RPMI8226 (cell line): ENCODE measurements around the gene CELF5.
"Not testable (repeated sequence)": the region's sequence is repeated elsewhere in the genome, so short reads cannot be mapped to it uniquely, and the experiment has no call there.

Experiments
- DNase-seq: peaks from one replicate; pipeline ENCODE4 v3.0.0-alpha.2; 2015

CELF5 gene

DNA sequence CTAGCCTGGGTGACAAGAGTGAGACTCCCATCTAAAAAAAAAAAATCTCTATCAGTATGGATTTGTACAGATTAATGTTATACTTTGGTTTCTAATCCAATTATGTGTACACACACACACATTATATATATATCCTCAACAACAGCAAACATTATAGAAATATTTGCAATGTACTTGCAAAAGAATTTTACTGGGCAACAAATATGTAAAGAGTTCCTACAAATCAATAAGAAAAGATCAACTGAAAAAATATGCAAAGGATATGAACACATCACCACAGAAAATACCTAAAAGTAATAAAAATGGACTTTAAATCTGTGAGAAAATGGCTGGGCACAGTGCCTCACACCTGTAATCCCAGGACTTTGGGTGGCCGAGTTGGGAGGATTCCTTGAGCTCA, 101.0 kb downstream of the CELF5 start:
- DNase-seq, result no peak

GRCh38 chr19:3328743-3329142, 104.3 kb downstream of the CELF5 start:
- DNase-seq, result no peak

DNA sequence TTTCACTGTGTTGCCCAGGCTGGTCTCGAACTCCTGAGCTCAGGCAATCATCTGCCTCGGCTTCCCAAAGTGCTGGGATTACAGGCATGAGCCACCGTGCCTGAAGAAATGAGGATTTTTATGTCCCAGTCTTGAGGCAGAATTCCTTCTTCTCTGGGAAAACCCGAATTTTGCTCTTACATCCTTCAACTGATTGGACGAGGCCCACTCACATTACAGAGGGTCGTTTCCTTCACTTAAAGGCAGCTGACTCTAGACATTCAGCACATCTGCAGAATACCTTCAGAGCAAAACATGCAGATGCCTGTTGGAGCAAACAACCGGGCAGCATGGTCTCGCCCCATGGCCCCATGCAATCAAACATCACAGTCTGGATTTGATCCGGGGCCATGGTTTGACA, 105.6 kb downstream of the CELF5 start:
- DNase-seq, result no peak

GRCh38 chr19:3332232-3332631, 107.8 kb downstream of the CELF5 start:
- not testable (repeated sequence) for DNase-seq

DNA sequence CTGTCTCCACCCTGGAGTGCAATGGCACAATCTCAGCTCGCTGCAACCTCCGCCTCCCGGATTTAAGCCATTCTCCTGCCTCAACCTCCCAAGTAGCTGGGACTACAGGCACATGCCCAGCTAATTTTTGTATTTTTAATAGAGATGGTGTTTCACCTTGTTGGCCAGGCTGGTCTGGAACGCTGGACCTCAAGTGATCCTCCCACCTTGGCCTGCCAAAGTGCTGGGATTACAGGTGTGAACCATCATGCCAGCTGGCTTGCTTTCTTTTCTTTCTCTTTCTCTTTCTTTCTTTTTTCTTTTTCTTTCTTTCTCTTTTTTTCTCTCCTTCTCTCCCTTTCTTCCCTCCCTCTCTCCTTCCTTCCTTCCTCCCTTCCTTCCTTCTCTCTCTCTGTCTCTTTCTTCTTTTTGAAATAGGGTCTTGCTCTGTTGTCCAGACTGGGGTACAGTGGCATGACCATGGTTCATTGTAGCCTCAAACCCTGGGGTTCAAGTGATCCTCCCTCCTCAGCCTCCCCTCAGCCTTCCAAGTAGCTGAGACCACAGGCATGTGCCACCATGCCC, 108.6 kb downstream of the CELF5 start:
- DNase-seq, result no peak

- DNase-seq, result no peak
These were observed 109.2 kb downstream of the CELF5 start for GRCh38 chr19:3333662-3334061.

- not testable (repeated sequence) for DNase-seq
These were observed 110.4 kb downstream of the CELF5 start for GRCh38 chr19:3334749-3335430.

DNA sequence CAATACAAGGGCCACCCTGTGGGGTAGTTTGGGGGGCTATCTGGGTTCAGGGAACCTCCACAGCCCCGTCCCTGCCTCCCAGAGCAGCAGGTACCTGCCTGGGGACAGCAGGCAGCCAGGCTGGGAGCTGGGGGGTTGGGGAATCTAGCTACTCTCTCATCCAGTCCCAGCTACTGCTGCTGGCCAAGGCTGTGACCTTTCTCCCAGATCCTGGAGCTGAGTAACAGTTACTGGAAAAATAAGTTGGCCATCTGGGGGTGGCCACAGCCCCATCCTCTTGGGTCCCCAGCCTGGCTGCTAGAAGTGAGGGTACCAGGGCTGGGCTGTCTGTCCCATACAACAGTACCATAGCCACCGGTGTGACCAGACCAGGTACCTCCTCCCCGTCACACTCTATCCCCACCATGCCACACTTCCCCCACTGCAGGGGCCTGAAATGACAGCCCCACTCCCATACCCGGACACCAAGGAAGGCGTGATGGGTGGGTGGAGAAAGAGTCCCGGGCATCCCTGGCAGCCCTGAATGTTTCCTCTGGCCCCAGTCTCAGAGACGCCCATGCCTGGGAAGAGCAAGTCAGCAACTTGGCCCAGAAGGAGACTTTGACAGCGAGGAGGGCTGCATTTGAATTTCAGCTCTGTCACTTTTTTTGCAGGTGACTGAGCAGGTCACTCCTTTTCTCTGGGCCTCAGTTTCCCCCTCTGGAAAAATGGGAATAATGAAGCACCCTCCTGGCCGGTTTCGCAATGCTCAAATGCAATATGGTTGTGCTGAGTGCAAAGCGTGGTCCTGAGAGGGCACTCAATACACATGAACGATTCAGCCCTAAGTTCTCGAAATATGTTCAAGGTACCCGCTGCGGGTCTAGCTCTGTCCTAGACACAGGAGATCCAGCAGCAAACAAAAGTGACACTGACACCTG, 111.2 kb downstream of the CELF5 start:
- no peak for DNase-seq

GRCh38 chr19:3336351-3336679, 111.9 kb downstream of the CELF5 start:
- DNase-seq, result no peak

- no peak for DNase-seq
These were observed 112.4 kb downstream of the CELF5 start for GRCh38 chr19:3336680-3337523.

DNA sequence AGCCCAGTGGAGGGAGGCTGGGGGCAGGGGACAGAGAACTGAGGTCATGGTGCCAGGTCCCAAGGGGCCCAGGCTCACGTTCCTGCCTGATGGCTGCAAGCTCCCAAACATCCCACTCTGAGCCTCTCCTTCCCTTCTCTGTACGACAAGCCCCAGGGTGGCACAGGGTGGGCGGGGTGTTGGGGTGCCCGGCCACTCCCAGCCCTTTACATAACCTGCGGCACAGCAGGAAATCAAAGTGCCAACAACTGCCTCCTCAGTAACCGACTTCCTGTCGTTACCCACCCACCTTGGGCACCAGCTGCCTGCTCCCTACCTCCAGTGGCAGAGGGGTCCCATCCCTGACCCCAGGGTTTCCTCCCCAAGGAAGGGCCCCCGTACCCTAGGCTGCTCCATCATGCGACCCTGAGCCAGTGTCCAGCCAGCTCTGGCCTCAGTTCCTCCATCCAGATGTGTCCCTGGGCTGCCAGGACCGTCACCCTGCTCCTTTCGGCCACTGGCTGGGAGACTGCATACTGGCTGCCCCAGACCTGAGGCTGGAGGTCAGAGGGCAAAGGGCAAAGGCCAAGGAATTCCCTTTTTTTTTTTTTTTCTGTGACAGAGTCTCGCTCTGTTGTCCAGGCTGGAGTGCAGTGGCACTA, 114.2 kb downstream of the CELF5 start:
- peak; percentile 53 for DNase-seq

- DNase-seq, result no peak
These were observed 115.9 kb downstream of the CELF5 start for GRCh38 chr19:3340340-3340739.

GRCh38 chr19:3342246-3342645, 117.8 kb downstream of the CELF5 start:
- no peak for DNase-seq

GRCh38 chr19:3342962-3343361, 118.5 kb downstream of the CELF5 start:
- not testable (repeated sequence) for DNase-seq

DNA sequence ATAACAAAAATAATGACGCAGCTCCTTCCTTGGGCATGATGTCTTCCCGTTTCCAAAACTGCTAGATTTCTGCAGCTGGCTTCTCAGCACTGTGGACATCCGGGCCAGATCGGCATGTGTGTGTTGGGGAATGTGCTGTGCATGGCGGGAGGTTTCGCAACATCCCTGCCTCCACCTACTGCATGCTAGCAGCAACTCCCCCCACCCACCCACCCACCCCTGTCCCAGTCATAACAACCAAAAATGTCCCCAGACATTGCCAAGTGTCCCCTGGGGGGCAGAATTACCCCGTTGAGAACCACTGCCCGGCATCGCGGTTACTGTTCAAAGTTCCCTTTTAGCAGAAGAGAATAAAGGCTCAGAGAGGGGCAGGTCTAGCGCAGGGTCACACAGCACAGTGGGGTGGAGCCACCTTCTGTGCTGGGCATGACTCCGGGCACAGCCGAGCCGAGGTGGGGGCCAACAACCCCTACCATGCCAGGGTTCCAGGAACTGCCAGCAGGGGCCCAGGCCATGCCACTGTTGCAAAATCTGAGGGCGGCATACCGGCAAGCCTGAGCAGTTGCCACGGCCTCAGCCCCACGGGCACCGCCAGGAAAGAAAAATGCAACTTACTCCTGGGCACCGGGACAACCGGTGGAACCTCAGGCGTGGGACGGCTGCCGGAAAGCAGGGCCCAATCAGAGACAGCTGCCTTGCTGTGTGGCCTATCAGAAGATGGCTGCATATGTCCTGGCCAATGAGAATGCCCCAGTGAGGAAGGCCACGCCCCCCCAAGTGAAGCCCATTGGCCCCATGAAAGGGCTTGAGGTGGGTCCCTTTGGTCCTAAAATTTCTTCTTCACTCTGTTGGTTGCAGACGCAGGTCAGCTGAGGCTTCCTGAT, 119.4 kb downstream of the CELF5 start:
- peak; percentile 65 for DNase-seq

GRCh38 chr19:3344608-3345598, 120.4 kb downstream of the CELF5 start:
- no peak for DNase-seq

DNA sequence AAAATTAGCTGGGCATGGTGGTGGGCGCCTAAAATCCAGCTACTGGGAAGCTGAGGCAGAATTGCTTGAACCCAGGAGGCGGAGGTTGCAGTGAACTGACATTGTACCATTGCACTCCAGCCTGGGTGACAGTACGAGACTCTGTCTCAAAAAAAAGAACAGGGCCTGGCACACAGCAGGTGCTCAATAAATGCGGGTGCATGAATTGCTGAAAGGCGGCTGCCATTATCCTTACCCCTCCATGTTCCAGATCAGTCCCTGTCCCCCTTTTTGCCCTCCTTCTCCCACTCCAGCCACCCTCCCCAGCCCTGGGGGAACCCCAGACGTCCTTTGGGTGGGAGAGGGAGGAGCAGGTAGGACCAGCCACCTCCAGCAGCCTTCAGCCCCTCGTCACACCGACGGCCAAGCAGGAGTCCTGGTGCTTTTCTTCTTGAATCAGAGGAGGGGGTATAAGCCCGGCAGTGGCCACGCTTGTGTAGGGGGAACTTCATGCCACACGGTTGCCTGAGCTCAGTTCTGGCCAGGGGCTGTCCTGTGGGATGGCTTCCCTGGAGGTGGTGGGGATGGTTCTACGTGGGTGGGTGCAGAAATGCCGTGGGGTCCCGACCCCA, 121.5 kb downstream of the CELF5 start:
- no peak for DNase-seq
